ENCODE data around the gene ENPP3.

- TF ChIP-seq CTCF (tag by site-specific recombination; IDR thresholded peaks at IDR 0.05) (no peak), ZNF184 (tag by site-specific recombination; IDR thresholded peaks at IDR 0.05) (no peak), REST (tag by site-specific recombination; IDR thresholded peaks at IDR 0.05) (no peak), ZNF768 (tag by site-specific recombination; IDR thresholded peaks at IDR 0.05) (no peak)
These were observed 141.1 kb downstream of the ENPP3 start for GRCh38 chr6:131778169-131778568.
